Brain microvascular endothelial cell (primary cell): ENCODE measurements around the gene GALNTL6.

Experiments used
- DNase-seq: peaks from one replicate; pipeline ENCODE4 v3.0.0-alpha.2; 2020
- H3K27ac ChIP-seq: fragments of 250-450 bp; sonication (Bioruptor Pico); 2 replicates; pipeline ENCODE4 v1.5.1; 2020; ENCODE audit warnings: mild to moderate bottlenecking, moderate library complexity
- H3K27me3 ChIP-seq: fragments of 250-450 bp; sonication (Bioruptor Pico); replicated peaks from 2 replicates; pipeline ENCODE4 v1.5.1; 2020; ENCODE audit warnings: mild to moderate bottlenecking
- H3K36me3 ChIP-seq: fragments of 250-450 bp; sonication (Bioruptor Pico); replicated peaks from 2 replicates; pipeline ENCODE4 v1.5.1; 2020; ENCODE audit warnings: mild to moderate bottlenecking
- H3K4me3 ChIP-seq: 2 replicates; pipeline ENCODE4 v1.5.1; 2011; ENCODE audit warnings: low read depth, mild to moderate bottlenecking, control low read depth, low read length, moderate library complexity
- in situ Hi-C: cut with HindIII; loops from 2 replicates; pipeline ENCODE4 v1.10.0; 2017; ENCODE audit warnings: low sequenced_read_pairs, low pct_ligation_motif_present
- TF ChIP-seq, protein P1 (sequence below): IDR thresholded peaks from 2 replicates; pipeline ENCODE4 v1.5.1; 2011; ENCODE audit warnings: low read depth, mild to moderate bottlenecking, moderate library complexity, low read length, control low read depth, inconsistent platforms; ENCODE audit errors: missing control alignments

Gene GALNTL6

DNA sequence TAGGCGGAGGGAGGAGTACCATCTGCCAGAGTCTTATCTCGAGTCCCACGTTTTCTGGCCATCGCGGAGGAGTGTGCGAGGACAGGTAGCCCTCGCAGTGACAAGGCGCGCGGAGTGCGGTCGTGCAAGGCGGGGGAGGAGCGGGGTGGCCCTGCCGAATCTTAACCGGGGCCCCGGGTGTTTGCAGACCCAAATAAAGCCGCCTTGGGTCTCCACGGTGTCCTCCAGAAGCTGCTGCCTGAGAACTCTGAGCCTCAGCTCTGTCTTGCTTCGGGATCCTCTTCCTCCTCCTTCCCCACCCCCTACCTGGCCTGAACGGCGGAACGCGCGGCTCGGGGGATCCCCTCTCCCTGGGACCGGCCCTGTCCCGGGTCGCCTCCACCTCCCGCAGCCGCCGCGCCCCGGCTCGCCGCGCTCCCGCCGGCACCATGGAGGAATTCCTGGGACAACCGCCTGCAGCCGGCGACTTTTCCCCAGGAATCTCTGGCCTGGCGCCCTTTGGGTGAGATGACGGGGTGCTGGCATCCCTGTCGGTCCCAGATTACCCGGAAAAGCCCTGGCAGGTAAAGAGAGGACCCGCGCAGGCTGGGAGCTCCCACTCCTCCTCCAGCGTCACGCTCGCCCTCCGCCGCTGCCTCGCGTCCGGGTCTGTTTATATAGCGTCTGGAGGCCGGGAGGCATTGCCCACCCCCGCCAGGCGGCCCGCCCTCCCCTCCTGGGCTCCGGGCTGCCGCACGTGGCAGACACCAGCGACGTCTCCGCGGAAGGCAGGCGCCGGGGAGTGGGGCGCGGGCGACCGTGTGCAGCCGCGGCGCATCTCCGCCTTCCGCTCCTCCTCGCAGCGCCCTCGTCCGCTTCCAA lies at the start of gene GALNTL6:
GALNTL6 (plus strand) TSS at position 740 of the 861 bp plus-strand sequence.
- DNase-seq: no peak
- TF ChIP-seq, protein P1, sequence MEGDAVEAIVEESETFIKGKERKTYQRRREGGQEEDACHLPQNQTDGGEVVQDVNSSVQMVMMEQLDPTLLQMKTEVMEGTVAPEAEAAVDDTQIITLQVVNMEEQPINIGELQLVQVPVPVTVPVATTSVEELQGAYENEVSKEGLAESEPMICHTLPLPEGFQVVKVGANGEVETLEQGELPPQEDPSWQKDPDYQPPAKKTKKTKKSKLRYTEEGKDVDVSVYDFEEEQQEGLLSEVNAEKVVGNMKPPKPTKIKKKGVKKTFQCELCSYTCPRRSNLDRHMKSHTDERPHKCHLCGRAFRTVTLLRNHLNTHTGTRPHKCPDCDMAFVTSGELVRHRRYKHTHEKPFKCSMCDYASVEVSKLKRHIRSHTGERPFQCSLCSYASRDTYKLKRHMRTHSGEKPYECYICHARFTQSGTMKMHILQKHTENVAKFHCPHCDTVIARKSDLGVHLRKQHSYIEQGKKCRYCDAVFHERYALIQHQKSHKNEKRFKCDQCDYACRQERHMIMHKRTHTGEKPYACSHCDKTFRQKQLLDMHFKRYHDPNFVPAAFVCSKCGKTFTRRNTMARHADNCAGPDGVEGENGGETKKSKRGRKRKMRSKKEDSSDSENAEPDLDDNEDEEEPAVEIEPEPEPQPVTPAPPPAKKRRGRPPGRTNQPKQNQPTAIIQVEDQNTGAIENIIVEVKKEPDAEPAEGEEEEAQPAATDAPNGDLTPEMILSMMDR: no peak
- in situ Hi-C loops: no loop called here
- Histone ChIP-seq H3K4me3 (peak within 1 kb of the TSS; percentile 63), H3K36me3 (no peaks in the 10 kb centered on the region), H3K27me3 (no peaks in the 10 kb centered on the region), H3K27ac (no peak within 1 kb of the TSS)

DNA sequence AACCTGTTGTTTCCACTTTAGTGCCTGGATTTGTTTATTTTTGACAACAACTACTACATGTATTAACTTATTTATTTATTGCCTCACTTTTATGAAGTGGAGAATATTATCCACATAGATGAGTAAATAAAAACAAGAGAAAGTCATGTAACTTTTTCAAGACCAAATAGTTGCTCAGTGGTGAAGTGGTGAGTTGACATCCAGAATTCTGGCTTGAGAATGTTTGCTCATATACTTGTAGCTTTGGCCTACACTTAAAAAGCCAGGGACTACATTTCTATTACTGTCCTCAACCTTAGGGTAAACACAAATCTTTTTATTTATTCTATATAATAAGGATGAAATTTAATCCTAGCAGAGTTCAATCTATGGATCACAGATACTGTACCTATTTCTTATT lies 47.7 kb upstream of the GALNTL6 start:
- Histone ChIP-seq H3K27ac (no peak overlapping the region), H3K36me3 (no peaks in the 10 kb centered on the region), H3K4me3 (no peak overlapping the region), H3K27me3 (no peaks in the 10 kb centered on the region)
- in situ Hi-C loops: no loop called here
- TF ChIP-seq, protein P1: no peak
- no peak for DNase-seq

DNA sequence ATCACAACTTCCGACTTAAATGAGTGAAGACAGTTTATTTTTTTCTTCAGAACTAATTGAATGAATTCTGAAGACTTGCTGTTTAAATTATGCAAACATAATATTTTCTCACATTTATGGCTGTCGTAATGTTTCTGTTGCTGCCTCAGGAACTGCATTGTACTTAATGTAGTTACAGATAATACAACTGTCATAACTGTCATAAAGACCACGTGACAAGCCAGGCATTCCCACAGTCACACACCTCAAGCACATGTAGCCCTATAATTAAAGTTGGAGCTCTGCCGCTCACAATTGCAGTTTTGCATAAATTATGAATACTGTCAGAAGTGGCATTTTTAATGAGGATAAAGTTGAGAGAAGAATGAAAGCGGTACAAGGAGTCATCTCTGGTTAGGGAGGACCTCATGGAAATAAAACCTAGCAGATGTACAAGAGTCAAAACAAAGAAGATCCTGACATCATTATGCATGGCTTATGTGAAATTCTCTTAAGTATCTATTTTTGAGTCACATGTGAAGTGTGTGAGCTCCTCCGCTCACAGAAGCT lies 38.5 kb upstream of the GALNTL6 start:
- no peaks in the 10 kb centered on the region for H3K27me3 ChIP-seq
- no peak overlapping the region for H3K4me3 ChIP-seq
- H3K27ac ChIP-seq: no peak overlapping the region
- in situ Hi-C loops: no loop called here
- H3K36me3 ChIP-seq: no peaks in the 10 kb centered on the region
- no peak for DNase-seq
- TF ChIP-seq, protein P1: no peak

DNA sequence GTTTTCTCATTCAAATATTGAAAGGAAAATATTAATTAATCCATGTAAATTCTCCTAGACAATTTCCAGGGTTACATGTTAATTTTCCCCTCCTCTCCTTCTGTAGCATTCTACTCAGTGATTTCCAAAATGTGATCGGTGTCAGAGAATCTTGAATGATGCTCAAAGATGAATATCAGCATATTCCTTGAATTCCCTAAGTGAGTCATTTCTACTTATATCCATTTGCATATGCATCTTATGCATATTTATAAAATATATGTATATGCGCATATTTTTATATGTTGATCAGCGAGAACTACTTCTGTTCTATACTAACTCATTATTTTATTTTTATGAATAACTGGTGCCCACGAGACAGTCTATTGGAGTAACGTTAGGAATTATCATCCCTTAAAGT lies 33.9 kb upstream of the GALNTL6 start:
- TF ChIP-seq, protein P1: no peak
- Histone ChIP-seq H3K27ac (no peak overlapping the region), H3K36me3 (no peaks in the 10 kb centered on the region), H3K27me3 (no peaks in the 10 kb centered on the region), H3K4me3 (no peak overlapping the region)
- DNase-seq: no peak
- in situ Hi-C loops: no loop called here

DNA sequence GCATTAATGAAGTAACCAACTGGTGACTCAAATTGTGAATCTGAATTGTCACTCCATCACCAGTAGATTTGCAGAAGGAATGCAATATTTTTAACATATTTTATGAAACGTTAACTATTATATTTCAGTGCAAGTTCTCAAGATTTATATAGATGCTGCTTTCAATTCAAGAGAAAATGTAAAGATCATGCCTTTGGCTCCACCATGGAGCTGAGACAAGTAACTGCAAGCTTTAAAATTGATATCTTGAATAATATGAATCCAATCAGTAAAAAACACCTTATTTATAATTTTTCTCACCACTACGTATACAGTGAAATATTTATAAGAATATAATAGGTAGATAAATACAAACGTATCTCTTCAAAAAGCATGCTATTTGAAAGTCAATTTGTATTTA lies 27.8 kb upstream of the GALNTL6 start:
- no peak overlapping the region for H3K27ac ChIP-seq

More for the DNA sequence above, 27.8 kb upstream of the GALNTL6 start:
- in situ Hi-C loops: no loop called here
- TF ChIP-seq, protein P1: no peak
- no peak overlapping the region for H3K4me3 ChIP-seq
- no peaks in the 10 kb centered on the region for H3K36me3 ChIP-seq
- DNase-seq: no peak
- no peaks in the 10 kb centered on the region for H3K27me3 ChIP-seq
